Activated T-cell treated with anti-CD3 and anti-CD28 coated beads, Interleukin-2, amount 50 U/mL, for 1 hour (primary cell): ENCODE measurements around the gene CYP46A1.

Source experiments
- DNase-seq: peaks from one replicate; pipeline ENCODE4 v3.0.0-alpha.2; 2020

CYP46A1 gene

GRCh38 chr14:99764222-99764706 lies 80.2 kb downstream of the CYP46A1 start:
- DNase-seq, result no peak

GRCh38 chr14:99768381-99768780 lies 84.3 kb downstream of the CYP46A1 start:
- DNase-seq, result no peak

- DNase-seq, result no peak
Observed at GRCh38 chr14:99769123-99769522, 85.0 kb downstream of the CYP46A1 start.

GRCh38 chr14:99769799-99770198 lies 85.7 kb downstream of the CYP46A1 start:
- no peak for DNase-seq

- no peak for DNase-seq
Observed at GRCh38 chr14:99772371-99773283, 88.5 kb downstream of the CYP46A1 start.

DNA sequence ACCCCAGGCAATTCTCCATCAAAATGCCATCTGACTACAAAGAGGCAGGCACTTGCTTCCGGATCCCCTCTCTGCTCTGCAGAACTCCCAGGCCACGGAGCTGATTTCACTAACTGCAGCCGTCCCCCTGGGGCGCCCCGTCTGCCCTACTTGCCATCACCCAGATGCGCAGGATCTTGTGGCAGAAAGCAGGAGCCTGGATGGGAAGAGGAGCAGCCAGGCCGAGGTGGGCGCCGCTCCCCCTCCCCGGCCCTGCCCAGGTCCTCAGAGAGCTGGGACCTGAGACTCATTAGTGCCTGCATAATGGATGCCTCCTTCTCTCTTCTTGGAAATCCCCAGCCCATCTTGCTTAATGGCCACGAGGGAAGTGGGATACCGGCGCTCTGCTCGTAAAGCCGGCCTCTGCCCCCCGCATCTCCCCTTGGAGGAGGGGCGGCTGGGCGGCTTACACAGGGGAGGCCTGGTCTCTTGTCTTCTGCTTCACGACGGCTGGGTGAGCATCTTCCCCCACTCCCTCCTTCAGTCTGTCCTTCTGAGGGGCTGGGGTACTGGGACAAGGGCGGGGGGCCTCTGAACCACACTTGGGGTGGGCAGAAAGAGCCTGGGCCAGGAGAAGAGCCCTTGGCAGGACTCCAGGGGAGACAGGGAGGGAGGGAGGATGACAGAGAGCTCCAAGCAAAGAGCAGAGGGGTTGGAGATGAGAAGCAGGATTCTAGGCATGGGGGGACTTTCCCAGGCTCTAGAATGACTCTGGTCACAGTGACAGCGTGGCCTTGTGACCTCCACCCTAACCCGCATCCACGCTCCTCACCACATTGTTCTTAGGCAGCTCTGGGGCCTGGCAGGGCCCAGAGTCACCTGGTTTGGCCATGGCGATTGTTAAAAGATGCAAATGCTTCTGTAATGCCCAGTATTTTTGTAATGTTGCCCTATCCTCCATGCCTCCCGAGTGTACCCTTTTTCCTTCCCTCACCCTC lies 89.7 kb downstream of the CYP46A1 start:
- no peak for DNase-seq

- DNase-seq, result no peak
Observed at GRCh38 chr14:99774556-99775307, 90.6 kb downstream of the CYP46A1 start.

- no peak for DNase-seq
Observed at GRCh38 chr14:99775351-99775750, 91.3 kb downstream of the CYP46A1 start.
